Stomach (tissue), 9 donors: ENCODE measurements around the gene TAC4. TPM values are rescaled to one million over a fixed set of nuclear protein-coding genes. Genes with fewer than 3 reads are reported as not detected.

ENCODE experiments used
- DNase-seq, 2 donors: peaks; one replicate each; pipeline versions ENCODE4 v3.0.0 to v3.0.0-alpha.2; 2013 to 2019
- H3K27ac ChIP-seq, 5 donors: fragments of 200-600 bp in 4 of 5; sonication (generic) in 4 of 5; one replicate each; pipeline ENCODE4 v1.5.1; 2013 to 2019; ENCODE audit warnings: mild to moderate bottlenecking in 1 of 5, moderate library complexity in 1 of 5
- H3K27me3 ChIP-seq, 3 donors: fragments of 200-600 bp; sonication (generic); one replicate each; pipeline ENCODE4 v1.5.1; 2017 to 2019; ENCODE audit warnings: mixed run types in 1 of 3
- H3K36me3 ChIP-seq, 4 donors: fragments of 200-600 bp; sonication (generic); 1 replicate in 3 of 4; 2 replicates in 1 of 4; pipeline ENCODE4 v1.5.1; 2016 to 2019
- H3K4me1 ChIP-seq, 4 donors: fragments of 200-600 bp; sonication (generic); one replicate each; pipeline ENCODE4 v1.5.1; 2016 to 2019
- H3K4me3 ChIP-seq, 4 donors: fragments of 200-600 bp; sonication (generic) in 3 of 4; one replicate each; pipeline ENCODE4 v1.5.1; 2016 to 2019; ENCODE audit warnings: mild to moderate bottlenecking in 1 of 4
- H3K9me3 ChIP-seq, 4 donors: fragments of 200-600 bp; sonication (generic); one replicate each; pipeline ENCODE4 v1.5.1; 2016 to 2019
- CTCF ChIP-seq, 7 experiments: fragments of 450-650 bp in 4 of 7; fragments of 200-600 bp in 3 of 7; sonication (generic) in 3 of 7; IDR thresholded peaks; one replicate each; pipeline ENCODE4 v1.5.1; 2016 to 2019; ENCODE audit warnings: antibody characterized with exemption in 7 of 7, control low read depth in 2 of 7, mild to moderate bottlenecking in 1 of 7
- EP300 ChIP-seq: sonication (generic); formaldehyde crosslinking; IDR thresholded peaks from one replicate; pipeline ENCODE4 v1.6.1; 2017; ENCODE audit warnings: antibody characterized with exemption
- POLR2A ChIP-seq, 4 donors: fragments of 450-650 bp; IDR thresholded peaks; one replicate each; pipeline ENCODE4 v1.6.1; 2016; ENCODE audit warnings: antibody characterized with exemption in 4 of 4, control low read depth in 2 of 4, mild to moderate bottlenecking in 1 of 4, moderate library complexity in 1 of 4
- POLR2AphosphoS5 ChIP-seq, 3 donors: sonication (generic); formaldehyde crosslinking; IDR thresholded peaks; one replicate each; pipeline ENCODE4 v1.6.1; 2016; ENCODE audit warnings: antibody characterized with exemption in 3 of 3
- WGBS, 5 donors: extraction: QIAGEN DNeasy Blood & Tissue Kit in 3 of 5; methylation state at CpG; one replicate each; pipeline versions ENCODE4 v1.1.5 to v1.1.7; 2013 to 2018; 5-methylcytosine and 5-hydroxymethylcytosine counted together
- intact Hi-C: fragments of 100-400 bp; cut with DNase I; formaldehyde crosslinking; loops from one replicate; pipeline ENCODE4 v1.15.1; 2023; ENCODE audit warnings: low total_unique reads
- polyA plus RNA-seq, 3 donors: library from polyadenylated mRNA; stranded (reverse); fragments of 200-250 nt; gene quantifications; one replicate each; pipeline ENCODE4 v1.2.3, GENCODE V29; 2013
- total RNA-seq, 5 donors: library from RNA; depleted of rRNA; stranded (reverse); fragments of >200 nt; gene quantifications; one replicate each; pipeline versions ENCODE4 v1.1.0 to v1.2.3, GENCODE V29; 2014 to 2016
- donor health status: healthy with polysubstance abuse.
- donor health status: Bipolar disorder and iron deficiency.
- donor health status: healthy.

Gene TAC4
- total and polyA plus RNA-seq, 8 donors, result not detected

GRCh38 chr17:49869038-49869374, 21.1 kb upstream of the TAC4 start:
- DNase-seq, result no peak
- TF ChIP-seq EP300 (no peak), POLR2A (IDR thresholded peaks at IDR 0.05) (no peak), CTCF (IDR thresholded peaks at IDR 0.05) (no peak), POLR2AphosphoS5 (IDR thresholded peaks at IDR 0.05) (no peak)
- Histone ChIP-seq H3K4me3 (no peak overlapping the region), H3K4me1 (no peaks in the 10 kb centered on the region), H3K36me3 (no peaks in the 10 kb centered on the region), H3K9me3 (no peaks in the 10 kb centered on the region), H3K27me3 (peaks cover 0 to 48% (median 0%) of the 10 kb centered on the region in 3 donors), H3K27ac (no peak overlapping the region)
- 16 to 47% (median 36%) methylated on average over 1 of the region's 1 CpG for WGBS, 5 donors
- intact Hi-C loops, result no loop called here

GRCh38 chr17:49866882-49867413, 19.1 kb upstream of the TAC4 start:
- peaks cover 0 to 41% (median 4%) of the 10 kb centered on the region in 3 donors for H3K27me3 ChIP-seq
- no peak overlapping the region for H3K27ac ChIP-seq
- WGBS, 5 donors, result 74 to 89% (median 81%) methylated on average over 3 of the region's 3 CpGs
- no peak overlapping the region for H3K4me3 ChIP-seq
- DNase-seq, result no peak
- TF ChIP-seq CTCF (IDR thresholded peaks at IDR 0.05) (no peak), POLR2A (IDR thresholded peaks at IDR 0.05) (no peak), POLR2AphosphoS5 (IDR thresholded peaks at IDR 0.05) (no peak), EP300 (no peak)
- H3K36me3 ChIP-seq, result no peaks in the 10 kb centered on the region
- no peaks in the 10 kb centered on the region for H3K9me3 ChIP-seq
- H3K4me1 ChIP-seq, result peaks cover 0 to 4% (median 0%) of the 10 kb centered on the region in 4 donors
- intact Hi-C loops, result no loop called here

GRCh38 chr17:49866019-49866380, 18.1 kb upstream of the TAC4 start:
- WGBS, 5 donors, result 22 to 37% (median 26%) methylated on average over 1 of the region's 1 CpG
- Histone ChIP-seq H3K4me1 (peaks cover 0 to 8% (median 3%) of the 10 kb centered on the region in 4 donors), H3K27me3 (peaks cover 0 to 45% (median 4%) of the 10 kb centered on the region in 3 donors), H3K36me3 (no peaks in the 10 kb centered on the region), H3K9me3 (no peaks in the 10 kb centered on the region), H3K27ac (no peak overlapping the region), H3K4me3 (no peak overlapping the region)
- intact Hi-C loops, result no loop called here
- DNase-seq, result no peak
- TF ChIP-seq POLR2A (IDR thresholded peaks at IDR 0.05) (no peak), CTCF (IDR thresholded peaks at IDR 0.05) (no peak), POLR2AphosphoS5 (IDR thresholded peaks at IDR 0.05) (no peak), EP300 (no peak)

- 44 to 51% (median 47%) methylated on average over 8 to 17 of the region's 17 CpGs for WGBS, 5 donors
- H3K36me3 ChIP-seq, result no peaks in the 10 kb centered on the region
- H3K27ac ChIP-seq, result no peak overlapping the region
- TF ChIP-seq POLR2A (IDR thresholded peaks at IDR 0.05) (no peak), CTCF (IDR thresholded peaks at IDR 0.05) (no peak), POLR2AphosphoS5 (IDR thresholded peaks at IDR 0.05) (no peak), EP300 (no peak)
- H3K4me1 ChIP-seq, result peaks cover 0 to 14% (median 4%) of the 10 kb centered on the region in 4 donors
- no peaks in the 10 kb centered on the region for H3K9me3 ChIP-seq
- H3K27me3 ChIP-seq, result peaks cover 0 to 31% (median 4%) of the 10 kb centered on the region in 3 donors
- DNase-seq, result peak in 1 of 2 donors; percentile 29
- intact Hi-C loops, result loop anchor here (5.0 kb wide), 1 partner anchor 134 kb away; the partner anchor contains the start of gene DLX3
- H3K4me3 ChIP-seq, result no peak overlapping the region
These were observed 15.0 kb upstream of the TAC4 start for GRCh38 chr17:49862781-49863331.
